ENCODE measurements around the gene CBR4. TPM values are rescaled to one million over a fixed set of nuclear protein-coding genes. Genes with fewer than 3 reads are reported as not detected.

CBR4 gene
- polyA plus RNA-seq, 1 experiment: 1.7 TPM

- ChIA-PET POLR2A (no interaction called here), CTCF (interaction anchor here (1.2 to 1.6 kb wide), 4 partner anchors 77 to 815 kb away, joined by 4 to 8 read pairs (median 5); no protein-coding TSS in a partner anchor)
- H3K36me3 ChIP-seq (ENCODE audit: control insufficient read depth, insufficient read depth, low read length): peaks cover 2% of the 10 kb centered on the region; the same call in 1 of the 2 replicates
- H3K27me3 ChIP-seq (ENCODE audit: control insufficient read depth, insufficient read depth, low read length): no peaks in the 10 kb centered on the region
- TF ChIP-seq, protein P1, sequence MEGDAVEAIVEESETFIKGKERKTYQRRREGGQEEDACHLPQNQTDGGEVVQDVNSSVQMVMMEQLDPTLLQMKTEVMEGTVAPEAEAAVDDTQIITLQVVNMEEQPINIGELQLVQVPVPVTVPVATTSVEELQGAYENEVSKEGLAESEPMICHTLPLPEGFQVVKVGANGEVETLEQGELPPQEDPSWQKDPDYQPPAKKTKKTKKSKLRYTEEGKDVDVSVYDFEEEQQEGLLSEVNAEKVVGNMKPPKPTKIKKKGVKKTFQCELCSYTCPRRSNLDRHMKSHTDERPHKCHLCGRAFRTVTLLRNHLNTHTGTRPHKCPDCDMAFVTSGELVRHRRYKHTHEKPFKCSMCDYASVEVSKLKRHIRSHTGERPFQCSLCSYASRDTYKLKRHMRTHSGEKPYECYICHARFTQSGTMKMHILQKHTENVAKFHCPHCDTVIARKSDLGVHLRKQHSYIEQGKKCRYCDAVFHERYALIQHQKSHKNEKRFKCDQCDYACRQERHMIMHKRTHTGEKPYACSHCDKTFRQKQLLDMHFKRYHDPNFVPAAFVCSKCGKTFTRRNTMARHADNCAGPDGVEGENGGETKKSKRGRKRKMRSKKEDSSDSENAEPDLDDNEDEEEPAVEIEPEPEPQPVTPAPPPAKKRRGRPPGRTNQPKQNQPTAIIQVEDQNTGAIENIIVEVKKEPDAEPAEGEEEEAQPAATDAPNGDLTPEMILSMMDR (IDR thresholded peaks at IDR 0.05; ENCODE audit: insufficient read depth, low read depth, low read length): no peak
- no peak for DNase-seq (ENCODE audit: low read depth)
- no peak overlapping the region for H3K4me3 ChIP-seq (ENCODE audit: low read depth, low read length)
These were observed 9.7 kb downstream of the CBR4 start for GRCh38 chr4:169000315-169000714.

DNA sequence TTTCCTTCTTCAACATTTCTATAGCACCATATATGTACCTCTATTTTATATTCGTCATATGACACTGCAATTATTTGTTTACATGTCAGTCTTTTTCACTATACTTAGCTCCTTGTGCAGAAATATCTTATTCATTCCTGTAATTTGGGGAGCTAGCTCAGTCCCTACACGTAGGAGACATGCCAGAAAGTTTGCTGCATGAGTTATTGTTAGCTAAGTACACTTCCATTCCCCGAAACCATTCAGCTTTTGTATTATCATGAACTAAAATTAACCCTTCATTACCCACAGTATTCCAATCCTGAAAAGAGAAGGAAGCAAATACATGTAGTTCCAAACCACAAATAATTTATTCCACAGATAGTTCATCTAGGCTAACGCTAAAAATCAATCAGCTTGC is 10.2 kb downstream of the CBR4 start:
- TF ChIP-seq, protein P1 (IDR thresholded peaks at IDR 0.05; ENCODE audit: insufficient read depth, low read depth, low read length): no peak
- no peak for DNase-seq (ENCODE audit: low read depth)
- Histone ChIP-seq H3K4me3 (ENCODE audit: low read depth, low read length) (no peak overlapping the region), H3K27me3 (ENCODE audit: control insufficient read depth, insufficient read depth, low read length) (no peaks in the 10 kb centered on the region), H3K36me3 (ENCODE audit: control insufficient read depth, insufficient read depth, low read length) (peaks cover 2% of the 10 kb centered on the region; the same call in 1 of the 2 replicates)
- POLR2A ChIA-PET: no interaction called here
- CTCF ChIA-PET: interaction anchor here (1.2 to 1.6 kb wide), 5 partner anchors 10 to 815 kb away, joined by 4 to 8 read pairs (median 5); partner anchors contain the start of gene CBR4

- no peak for DNase-seq (ENCODE audit: low read depth)
- ChIA-PET CTCF (interaction anchor here (1.1 to 1.6 kb wide), 2 partner anchors 8 to 11 kb away, joined by 5 to 6 read pairs; partner anchors contain the start of gene CBR4), POLR2A (no interaction called here)
- TF ChIP-seq, protein P1 (IDR thresholded peaks at IDR 0.05; ENCODE audit: insufficient read depth, low read depth, low read length): no peak
- H3K4me3 ChIP-seq (ENCODE audit: low read depth, low read length): no peak overlapping the region
- no peaks in the 10 kb centered on the region for H3K27me3 ChIP-seq (ENCODE audit: control insufficient read depth, insufficient read depth, low read length)
- peaks cover 2% of the 10 kb centered on the region; the same call in 1 of the 2 replicates for H3K36me3 ChIP-seq (ENCODE audit: control insufficient read depth, insufficient read depth, low read length)
These were observed 11.5 kb downstream of the CBR4 start for GRCh38 chr4:168998596-168998995.

DNA sequence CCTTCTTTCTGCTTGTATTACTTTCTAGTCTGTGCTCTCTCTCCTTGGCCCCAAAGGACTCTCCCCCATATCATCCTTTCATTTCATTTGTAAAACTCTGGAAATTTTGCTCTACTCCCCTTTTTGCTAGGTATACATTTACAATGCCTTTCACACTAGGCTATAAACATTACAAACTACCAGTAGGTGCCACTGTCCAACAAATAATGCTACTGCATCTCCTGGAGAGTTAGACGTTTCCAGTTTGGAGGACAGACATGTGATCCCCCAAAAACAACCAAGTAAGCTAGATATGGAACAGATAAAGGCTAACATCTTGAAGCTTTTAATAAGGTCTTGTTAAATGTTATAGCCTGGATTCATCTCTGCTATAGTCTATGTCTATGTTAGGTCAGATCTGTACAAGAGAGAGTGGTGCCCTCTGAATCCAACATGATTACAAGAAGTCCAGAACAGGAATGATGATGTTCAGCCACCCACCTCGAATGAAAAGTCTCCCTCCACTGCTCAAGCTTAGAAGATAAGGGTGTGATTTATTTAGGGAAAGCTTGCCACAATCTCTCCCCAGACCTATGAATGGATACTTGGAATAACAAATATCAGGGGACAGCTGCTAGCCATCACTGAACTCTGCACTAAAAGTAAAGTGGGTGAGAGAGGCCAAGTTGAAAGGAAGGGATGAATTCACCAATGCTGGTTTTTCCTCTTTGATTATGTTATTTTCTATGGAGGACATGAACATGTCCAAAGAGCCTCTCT is 14.3 kb downstream of the CBR4 start:
- DNase-seq (ENCODE audit: low read depth): no peak
- POLR2A ChIA-PET: no interaction called here
- TF ChIP-seq, protein P1 (IDR thresholded peaks at IDR 0.05; ENCODE audit: insufficient read depth, low read depth, low read length): 0 out of 2 replicates have a peak, but pooled peaks have one; percentile 17
- Histone ChIP-seq H3K4me3 (ENCODE audit: low read depth, low read length) (no peak overlapping the region), H3K36me3 (ENCODE audit: control insufficient read depth, insufficient read depth, low read length) (peaks cover 2% of the 10 kb centered on the region; the same call in 1 of the 2 replicates), H3K27me3 (ENCODE audit: control insufficient read depth, insufficient read depth, low read length) (no peaks in the 10 kb centered on the region)
- CTCF ChIA-PET: interaction anchor here (0.6 to 1.9 kb wide), 7 partner anchors 9 to 496 kb away, joined by 3 to 6 read pairs (median 3); partner anchors contain the start of gene CBR4

GRCh38 chr4:168994958-168995357 is 15.1 kb downstream of the CBR4 start:
- H3K4me3 ChIP-seq (ENCODE audit: low read depth, low read length): no peak overlapping the region
- CTCF ChIA-PET: no interaction called here
- no peaks in the 10 kb centered on the region for H3K27me3 ChIP-seq (ENCODE audit: control insufficient read depth, insufficient read depth, low read length)
- POLR2A ChIA-PET: no interaction called here
- H3K36me3 ChIP-seq (ENCODE audit: control insufficient read depth, insufficient read depth, low read length): peaks cover 2% of the 10 kb centered on the region; the same call in 1 of the 2 replicates
- TF ChIP-seq, protein P1 (IDR thresholded peaks at IDR 0.05; ENCODE audit: insufficient read depth, low read depth, low read length): no peak
- DNase-seq (ENCODE audit: low read depth): no peak

All from BJ (cell line).